ENCODE measurements around the gene THNSL1. TPM values are rescaled to one million over a fixed set of nuclear protein-coding genes. Genes with fewer than 3 reads are reported as not detected.
"Not testable (repeated sequence)": the region's sequence is repeated elsewhere in the genome, so short reads cannot be mapped to it uniquely, and the experiment has no call there.

THNSL1 gene
- total RNA-seq, 1 donor from 2014 or later, result 2.7 TPM

GRCh38 chr10:24995072-24995471 lies 21.3 kb upstream of the THNSL1 start:
- no peak for DNase-seq (ENCODE audit: low read depth, low spot score)

DNA sequence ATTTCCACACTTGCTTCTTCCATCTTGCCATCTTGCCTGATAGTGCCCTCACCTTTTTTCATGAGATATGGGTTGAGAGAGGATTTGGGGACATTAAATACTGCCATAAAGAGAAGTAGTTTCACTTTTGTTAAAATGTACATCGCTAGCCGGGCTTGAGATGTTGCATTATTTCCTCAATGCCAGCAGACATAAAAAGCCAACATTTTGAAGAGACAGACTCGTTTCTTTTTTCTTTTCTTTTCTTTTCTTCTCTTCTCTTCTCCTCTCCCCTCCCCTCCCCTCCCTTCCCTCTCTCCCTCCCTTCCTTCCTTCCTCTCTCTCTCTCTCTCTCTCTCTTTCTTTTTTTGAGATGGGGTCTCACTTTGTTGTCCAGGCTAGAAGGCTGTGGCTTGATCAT lies 18.4 kb upstream of the THNSL1 start:
- DNase-seq (ENCODE audit: low read depth, low spot score), result no peak

DNA sequence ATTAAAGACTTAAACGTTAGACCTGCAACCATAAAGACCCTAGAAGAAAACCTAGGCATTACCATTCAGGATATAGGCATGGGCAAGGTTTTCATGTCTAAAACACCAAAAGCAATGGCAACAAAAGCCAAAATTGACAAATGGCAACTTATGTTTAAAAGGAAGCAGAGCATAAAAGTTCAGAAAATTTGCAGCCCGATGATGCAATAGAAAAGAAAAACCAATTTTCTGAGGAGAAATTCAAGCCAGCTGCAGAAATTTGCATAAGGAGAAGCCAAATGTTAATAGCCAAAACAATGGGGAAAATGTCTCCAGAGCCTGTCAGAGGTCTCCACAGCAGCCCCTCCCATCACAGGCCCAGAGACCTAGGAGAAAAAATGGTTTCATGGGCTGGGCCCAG lies 4.8 kb upstream of the THNSL1 start:
- DNase-seq (ENCODE audit: low read depth, low spot score), result not testable (repeated sequence)

DNA sequence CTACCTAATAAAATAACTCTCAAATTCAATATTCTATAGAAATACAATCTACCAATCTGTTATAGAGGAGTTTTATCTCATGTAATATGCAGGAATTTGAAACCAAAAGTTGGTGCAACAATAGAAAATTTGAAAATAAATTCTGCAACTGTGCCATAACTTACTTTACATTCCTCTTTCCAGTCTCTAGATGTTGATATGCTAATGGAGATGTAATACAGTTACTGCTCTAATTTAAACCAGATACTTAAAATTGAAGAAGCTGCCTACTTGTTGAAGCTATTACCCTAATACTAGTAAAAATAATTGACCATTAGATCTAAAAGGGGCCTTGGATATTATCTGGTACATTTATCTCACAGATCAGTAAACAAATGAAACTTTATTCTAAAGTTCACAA lies 1.8 kb upstream of the THNSL1 start:
- no peak for DNase-seq (ENCODE audit: low read depth, low spot score)

DNA sequence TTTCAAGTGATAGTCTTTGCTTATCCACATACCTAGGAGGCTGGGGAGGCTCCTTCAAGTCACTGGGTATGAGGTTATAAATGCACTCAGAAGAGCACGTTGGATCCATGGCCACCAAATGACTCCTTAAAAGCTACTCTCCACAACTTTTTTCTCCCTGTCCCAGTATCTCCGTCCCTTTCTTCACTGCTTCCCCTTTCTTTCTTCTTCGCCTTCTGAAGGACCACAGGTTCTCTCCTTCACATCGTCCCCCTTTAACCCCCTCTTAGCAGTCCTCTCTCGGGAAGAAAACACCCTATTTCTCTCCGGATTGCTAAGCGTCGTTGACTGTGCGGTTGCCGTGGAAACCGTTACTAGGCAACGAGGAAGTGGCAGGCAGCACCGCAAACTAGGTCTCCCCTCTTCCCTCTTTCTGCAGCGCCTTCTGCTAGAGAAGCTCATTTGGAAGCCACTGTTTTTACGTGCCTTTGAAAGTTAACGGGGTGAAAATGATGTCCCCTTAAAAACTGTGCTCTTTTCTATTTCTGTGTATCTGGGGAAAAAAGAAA lies 510 bp upstream of the THNSL1 start, which contains the start of gene ENKUR:
Gene ENKUR (minus strand): TSS at position 331 of the 548 bp plus-strand sequence. CDS start 222 bp downstream, at position 109.
- DNase-seq (ENCODE audit: low read depth, low spot score), result peak; percentile 76

- DNase-seq (ENCODE audit: low read depth, low spot score), result no peak
These were observed 760 bp downstream of the THNSL1 start for GRCh38 chr10:25017154-25017590.

DNA sequence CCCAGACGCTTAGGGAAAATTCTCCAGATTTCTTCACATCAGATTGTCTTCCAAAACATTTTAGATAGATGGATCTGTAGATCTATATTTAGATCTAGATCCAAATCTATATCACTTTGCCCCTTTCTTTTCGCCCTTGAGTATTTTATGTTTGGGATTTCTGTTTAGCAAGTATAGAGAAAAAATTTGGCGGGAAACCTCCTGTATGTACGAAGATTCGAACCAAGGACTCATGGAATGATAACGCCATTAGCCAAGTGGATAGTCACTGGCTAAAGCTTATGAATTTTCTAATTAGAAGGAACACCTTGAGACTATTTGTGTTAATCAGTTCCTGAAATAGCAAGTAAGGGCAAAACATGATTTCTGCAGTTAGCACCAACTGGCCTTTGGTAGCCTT lies 1.2 kb downstream of the THNSL1 start:
- no peak for DNase-seq (ENCODE audit: low read depth, low spot score)

- DNase-seq (ENCODE audit: low read depth, low spot score), result no peak
These were observed 2.3 kb downstream of the THNSL1 start for GRCh38 chr10:25018703-25019102.

DNA sequence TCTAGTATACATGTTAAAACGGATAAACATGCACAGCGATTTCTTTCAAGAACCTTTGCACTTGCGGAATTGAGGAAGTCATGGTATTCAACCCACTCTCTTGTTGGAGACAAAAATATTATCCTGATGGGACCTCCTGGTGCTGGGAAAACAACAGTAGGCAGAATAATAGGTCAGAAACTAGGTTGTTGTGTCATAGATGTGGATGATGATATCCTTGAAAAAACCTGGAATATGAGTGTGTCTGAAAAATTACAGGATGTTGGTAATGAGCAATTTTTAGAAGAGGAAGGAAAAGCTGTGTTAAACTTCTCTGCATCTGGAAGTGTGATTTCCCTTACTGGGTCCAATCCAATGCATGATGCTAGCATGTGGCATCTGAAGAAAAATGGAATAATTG lies 6.9 kb downstream of the THNSL1 start:
- peak; percentile 81 for DNase-seq (ENCODE audit: low read depth, low spot score)

- DNase-seq (ENCODE audit: low read depth, low spot score), result no peak
These were observed 8.1 kb downstream of the THNSL1 start for GRCh38 chr10:25024528-25024927.

- no peak for DNase-seq (ENCODE audit: low read depth, low spot score)
These were observed 10.1 kb downstream of the THNSL1 start for GRCh38 chr10:25026463-25026862.

GRCh38 chr10:25028711-25029110 lies 12.3 kb downstream of the THNSL1 start:
- no peak for DNase-seq (ENCODE audit: low read depth, low spot score)

GRCh38 chr10:25029519-25029918 lies 13.1 kb downstream of the THNSL1 start:
- no peak for DNase-seq (ENCODE audit: low read depth, low spot score)

DNA sequence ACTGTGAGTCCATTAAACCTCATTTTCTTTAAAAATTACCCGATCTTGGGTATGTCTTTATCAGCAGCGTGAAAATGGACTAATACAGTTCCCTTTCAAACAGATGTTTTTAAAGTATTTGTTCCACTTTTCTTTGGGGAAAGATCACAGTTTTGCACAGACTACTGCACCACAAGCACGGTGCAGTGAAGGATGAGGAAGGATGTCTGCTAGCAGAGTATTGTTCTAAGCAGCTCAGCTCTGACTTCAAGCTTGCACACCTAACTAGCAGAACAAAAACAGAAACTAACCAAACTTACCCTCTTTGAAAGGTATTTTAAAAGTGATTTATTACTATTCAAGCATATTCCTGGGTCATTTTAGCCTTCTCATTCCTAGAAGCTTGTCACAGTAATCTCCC lies 20.0 kb downstream of the THNSL1 start:
- no peak for DNase-seq (ENCODE audit: low read depth, low spot score)

- DNase-seq (ENCODE audit: low read depth, low spot score), result no peak
These were observed 21.9 kb downstream of the THNSL1 start for GRCh38 chr10:25038325-25038724.

GRCh38 chr10:25039531-25039930 lies 23.1 kb downstream of the THNSL1 start:
- DNase-seq (ENCODE audit: low read depth, low spot score), result no peak

GRCh38 chr10:25046641-25047040 lies 30.2 kb downstream of the THNSL1 start:
- DNase-seq (ENCODE audit: low read depth, low spot score), result no peak

DNA sequence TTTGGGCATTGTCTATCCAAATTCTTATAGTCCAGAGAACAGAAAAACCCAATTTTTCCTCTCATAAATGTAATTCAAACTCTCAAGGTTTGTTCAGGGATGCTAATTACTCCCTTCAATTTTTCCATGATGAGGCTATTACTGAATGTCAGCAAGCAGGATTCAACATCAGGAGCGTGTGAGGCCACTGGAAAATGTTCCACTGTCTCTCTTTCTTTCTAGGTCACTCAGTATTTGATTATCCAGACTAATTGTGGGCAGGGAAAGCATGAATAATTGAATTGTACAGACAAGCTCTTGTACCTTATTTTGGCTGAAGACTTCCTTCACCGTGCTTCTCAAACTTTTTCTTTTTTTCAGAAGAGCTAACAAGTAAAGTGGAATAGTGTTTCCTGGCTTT lies 30.7 kb downstream of the THNSL1 start:
- no peak for DNase-seq (ENCODE audit: low read depth, low spot score)

- no peak for DNase-seq (ENCODE audit: low read depth, low spot score)
These were observed 31.3 kb downstream of the THNSL1 start for GRCh38 chr10:25047591-25048301.

DNA sequence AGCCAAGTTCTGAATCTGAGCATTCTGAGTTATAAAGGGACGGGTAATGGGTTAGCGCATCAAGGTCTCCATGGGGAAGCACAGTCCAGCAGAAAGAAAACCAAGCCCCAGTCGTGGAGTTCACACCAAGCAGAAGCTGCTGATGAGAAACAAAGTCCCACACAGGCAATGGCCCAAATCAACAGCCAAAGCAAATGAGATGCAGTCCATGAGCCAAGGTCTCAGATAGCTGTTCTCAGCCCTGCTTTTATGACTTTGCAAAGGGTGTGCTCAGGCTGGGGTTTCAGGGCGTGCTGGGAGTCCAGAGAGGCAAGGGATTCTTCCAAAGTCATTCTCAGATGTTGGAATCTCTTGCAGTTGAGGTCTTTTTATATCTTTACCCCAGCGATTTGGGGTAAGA lies 32.0 kb downstream of the THNSL1 start:
- DNase-seq (ENCODE audit: low read depth, low spot score), result no peak

DNA sequence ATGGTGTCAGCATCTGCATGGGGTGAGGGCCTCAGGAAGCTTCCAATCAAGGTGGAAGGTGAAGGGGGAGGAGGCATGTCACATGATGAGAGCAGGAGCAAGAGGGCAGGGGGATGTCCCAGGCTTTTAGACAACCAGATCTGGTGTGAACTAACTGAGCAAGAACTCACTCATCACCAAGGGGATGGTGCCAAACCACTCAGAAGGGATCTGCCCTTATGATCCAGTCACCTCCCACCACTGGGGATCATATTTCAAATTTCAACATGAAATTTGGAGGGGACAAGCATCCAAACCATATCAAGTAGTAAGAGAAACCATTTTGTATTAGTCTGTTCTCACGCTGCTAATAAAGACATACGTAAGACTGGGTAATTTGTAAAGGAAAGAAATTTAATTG lies 33.6 kb downstream of the THNSL1 start:
- no peak for DNase-seq (ENCODE audit: low read depth, low spot score)

DNA sequence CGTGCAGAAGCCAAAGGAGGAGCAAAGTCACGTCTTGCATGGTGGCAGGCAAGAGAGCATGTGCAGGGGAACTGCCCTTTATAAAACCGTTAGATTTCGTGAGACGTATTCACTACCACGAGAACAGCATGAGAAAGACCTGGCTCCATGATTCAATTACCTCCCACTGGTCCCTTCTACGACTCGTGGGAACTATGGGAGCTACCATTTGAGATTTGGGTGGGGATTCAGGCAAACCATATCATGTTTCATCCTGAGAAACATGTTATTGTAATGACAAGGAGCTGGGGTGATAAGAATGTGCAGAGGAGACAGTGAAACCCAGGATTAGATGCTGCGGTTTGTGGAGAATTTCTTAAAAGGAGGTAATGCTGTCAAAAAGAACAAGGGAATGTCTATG lies 34.0 kb downstream of the THNSL1 start:
- DNase-seq (ENCODE audit: low read depth, low spot score), result no peak

GRCh38 chr10:25052012-25052411 lies 35.6 kb downstream of the THNSL1 start:
- no peak for DNase-seq (ENCODE audit: low read depth, low spot score)

All from pulmonary artery endothelial cell (primary cell).